ENCODE measurements around the gene CGB8. TPM values are rescaled to one million over a fixed set of nuclear protein-coding genes. Genes with fewer than 3 reads are reported as not detected.

The CGB8 gene
- total and polyA plus RNA-seq, 7 donors = not detected

DNA sequence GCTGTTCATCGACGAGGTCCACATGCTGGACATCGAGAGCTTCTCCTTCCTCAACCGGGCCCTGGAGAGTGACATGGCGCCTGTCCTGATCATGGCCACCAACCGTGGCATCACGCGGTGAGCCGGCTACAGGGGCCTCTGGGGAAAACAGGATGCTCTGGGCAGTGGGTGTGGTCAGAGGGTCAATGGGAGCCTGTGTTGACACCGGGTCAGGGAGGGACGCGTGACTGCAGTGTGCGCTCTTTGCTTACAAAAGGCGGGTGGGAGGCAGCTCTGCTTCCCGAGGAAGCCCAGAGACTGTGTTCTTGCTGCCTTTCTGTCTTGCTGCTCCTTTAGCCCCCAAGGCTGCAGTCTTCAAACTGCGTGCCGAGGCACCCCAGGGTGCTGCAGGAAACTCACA lies 37.7 kb downstream of the CGB8 start:
- TF ChIP-seq, protein P1, sequence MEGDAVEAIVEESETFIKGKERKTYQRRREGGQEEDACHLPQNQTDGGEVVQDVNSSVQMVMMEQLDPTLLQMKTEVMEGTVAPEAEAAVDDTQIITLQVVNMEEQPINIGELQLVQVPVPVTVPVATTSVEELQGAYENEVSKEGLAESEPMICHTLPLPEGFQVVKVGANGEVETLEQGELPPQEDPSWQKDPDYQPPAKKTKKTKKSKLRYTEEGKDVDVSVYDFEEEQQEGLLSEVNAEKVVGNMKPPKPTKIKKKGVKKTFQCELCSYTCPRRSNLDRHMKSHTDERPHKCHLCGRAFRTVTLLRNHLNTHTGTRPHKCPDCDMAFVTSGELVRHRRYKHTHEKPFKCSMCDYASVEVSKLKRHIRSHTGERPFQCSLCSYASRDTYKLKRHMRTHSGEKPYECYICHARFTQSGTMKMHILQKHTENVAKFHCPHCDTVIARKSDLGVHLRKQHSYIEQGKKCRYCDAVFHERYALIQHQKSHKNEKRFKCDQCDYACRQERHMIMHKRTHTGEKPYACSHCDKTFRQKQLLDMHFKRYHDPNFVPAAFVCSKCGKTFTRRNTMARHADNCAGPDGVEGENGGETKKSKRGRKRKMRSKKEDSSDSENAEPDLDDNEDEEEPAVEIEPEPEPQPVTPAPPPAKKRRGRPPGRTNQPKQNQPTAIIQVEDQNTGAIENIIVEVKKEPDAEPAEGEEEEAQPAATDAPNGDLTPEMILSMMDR (IDR thresholded peaks at IDR 0.05) = no peak
- intact Hi-C loops (cut with DNase I) = loop anchor here in 1 of 2 donors (5.0 kb wide), 1 partner anchor 46 kb away; the partner anchor contains the start of gene CGB7
- WGBS, 3 donors = 87 to 93% (median 87%) methylated on average over 17 of the region's 17 CpGs
- no peaks in the 10 kb centered on the region for H3K9me3 ChIP-seq
- H3K4me3 ChIP-seq = no peak overlapping the region
- H3K36me3 ChIP-seq (ENCODE audit: insufficient read depth in 1 of 2, low read depth in 1 of 2) = peaks cover 17 to 91% of the 10 kb centered on the region in 2 donors
- DNase-seq (no peak), ATAC-seq (no peak)
- H3K27me3 ChIP-seq (ENCODE audit: insufficient read depth in 3 of 3, low read length in 2 of 3) = no peaks in the 10 kb centered on the region
- H3K4me1 ChIP-seq = no peaks in the 10 kb centered on the region
- H3K27ac ChIP-seq = no peak overlapping the region

- Histone ChIP-seq H3K36me3 (ENCODE audit: insufficient read depth in 1 of 2, low read depth in 1 of 2) (peaks cover 16 to 91% of the 10 kb centered on the region in 2 donors), H3K9me3 (no peaks in the 10 kb centered on the region), H3K27me3 (ENCODE audit: insufficient read depth in 3 of 3, low read length in 2 of 3) (no peaks in the 10 kb centered on the region), H3K4me1 (no peaks in the 10 kb centered on the region), H3K4me3 (no peak overlapping the region), H3K27ac (no peak overlapping the region)
- DNase-seq (no peak), ATAC-seq (no peak)
- WGBS, 3 donors = 84 to 95% (median 89%) methylated on average over 18 of the region's 18 CpGs
- intact Hi-C loops (cut with DNase I) = loop anchor here in 1 of 2 donors (5.0 kb wide), 1 partner anchor 47 kb away; the partner anchor contains the start of gene CGB7
- TF ChIP-seq, protein P1 (IDR thresholded peaks at IDR 0.05) = no peak
Measured at GRCh38 chr19:49010453-49010852, 38.5 kb downstream of the CGB8 start.

- DNase-seq (no peak), ATAC-seq (no peak)
- H3K27ac ChIP-seq = no peak overlapping the region
- no peaks in the 10 kb centered on the region for H3K4me1 ChIP-seq
- TF ChIP-seq, protein P1 (IDR thresholded peaks at IDR 0.05) = no peak
- no peaks in the 10 kb centered on the region for H3K9me3 ChIP-seq
- H3K4me3 ChIP-seq = no peak overlapping the region
- H3K36me3 ChIP-seq (ENCODE audit: insufficient read depth in 1 of 2, low read depth in 1 of 2) = peaks cover 16 to 91% of the 10 kb centered on the region in 2 donors
- intact Hi-C loops (cut with DNase I) = loop anchor here in 1 of 2 donors (5.0 kb wide), 1 partner anchor 47 kb away; the partner anchor contains the start of gene CGB7
- no peaks in the 10 kb centered on the region for H3K27me3 ChIP-seq (ENCODE audit: insufficient read depth in 3 of 3, low read length in 2 of 3)
- 93 to 96% (median 94%) methylated on average over 18 of the region's 18 CpGs for WGBS, 3 donors
Measured at GRCh38 chr19:49009828-49010227, 39.1 kb downstream of the CGB8 start.

DNA sequence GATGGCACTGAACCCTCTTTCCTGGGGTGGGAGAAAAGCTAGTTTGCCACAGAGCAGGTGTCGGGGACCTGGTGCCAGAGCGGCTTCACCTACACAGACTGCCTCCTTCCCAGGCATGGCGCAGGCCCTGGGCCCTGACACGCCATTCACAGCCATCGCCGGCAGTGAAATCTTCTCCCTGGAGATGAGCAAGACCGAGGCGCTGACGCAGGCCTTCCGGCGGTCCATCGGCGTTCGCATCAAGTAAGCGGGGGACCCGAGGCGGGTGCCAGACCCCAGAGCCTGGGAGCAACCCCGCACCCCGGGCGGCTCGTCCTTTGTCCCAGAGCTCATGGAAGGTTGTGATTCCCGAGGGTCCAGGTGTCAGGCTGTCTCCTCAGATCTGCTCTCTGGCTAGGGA lies 42.0 kb downstream of the CGB8 start:
- ATAC-seq = no peak
- H3K36me3 ChIP-seq (ENCODE audit: insufficient read depth in 1 of 2, low read depth in 1 of 2) = peaks cover 10 to 99% of the 10 kb centered on the region in 2 donors
- intact Hi-C loops (cut with DNase I) = no loop called here

More for the DNA sequence above, 42.0 kb downstream of the CGB8 start:
- 95 to 98% (median 97%) methylated on average over 22 of the region's 22 CpGs for WGBS, 3 donors
- no peaks in the 10 kb centered on the region for H3K4me1 ChIP-seq
- H3K27me3 ChIP-seq (ENCODE audit: insufficient read depth in 3 of 3, low read length in 2 of 3) = no peaks in the 10 kb centered on the region
- DNase-seq = no peak
- H3K9me3 ChIP-seq = no peaks in the 10 kb centered on the region
- no peak overlapping the region for H3K27ac ChIP-seq
- no peak overlapping the region for H3K4me3 ChIP-seq
- TF ChIP-seq, protein P1 (IDR thresholded peaks at IDR 0.05) = no peak
